Testis (tissue), 3 donors: ENCODE data around the gene BTBD2. TPM values are rescaled to one million over a fixed set of nuclear protein-coding genes. Genes with fewer than 3 reads are reported as not detected.

ENCODE experiments used
- DNase-seq: peaks from one replicate; pipeline ENCODE4 v3.0.0-alpha.2; 2019
- H3K27ac ChIP-seq, 2 donors: fragments of 200-600 bp; sonication (generic); one replicate each; pipeline ENCODE4 v1.5.1; 2019
- H3K27me3 ChIP-seq: fragments of 200-600 bp; sonication (generic); one replicate; pipeline ENCODE4 v1.5.1; 2019
- H3K36me3 ChIP-seq: fragments of 200-600 bp; sonication (generic); one replicate; pipeline ENCODE4 v1.5.1; 2017; ENCODE audit warnings: low read depth; ENCODE audit errors: missing control alignments
- H3K4me1 ChIP-seq: fragments of 200-600 bp; sonication (generic); one replicate; pipeline ENCODE4 v1.5.1; 2019
- H3K4me3 ChIP-seq, 2 donors: fragments of 200-600 bp; sonication (generic); one replicate each; pipeline ENCODE4 v1.5.1; 2017 to 2019
- H3K9me3 ChIP-seq: fragments of 200-600 bp; sonication (generic); one replicate; pipeline ENCODE4 v1.5.1; 2017
- POLR2A ChIP-seq: fragments of 450-650 bp; IDR thresholded peaks from one replicate; pipeline ENCODE4 v1.6.1; 2017; ENCODE audit warnings: antibody characterized with exemption, mild to moderate bottlenecking, moderate library complexity
- WGBS, 2 donors: methylation state at CpG; one replicate each; pipeline ENCODE4 v1.1.5; 2018; 5-methylcytosine and 5-hydroxymethylcytosine counted together
- intact Hi-C: fragments of 100-400 bp; cut with DNase I; formaldehyde crosslinking; loops from one replicate; pipeline ENCODE4 v1.15.1; 2023; ENCODE audit warnings: low total_unique reads
- polyA plus RNA-seq: library from polyadenylated mRNA; stranded (reverse); fragments of 350-450 nt; fragmentation: Illumina TruSeq; extraction: RNeasy Lipid Tissue Mini Kit (QIAGEN cat#74804); gene quantifications from one replicate; pipeline ENCODE4 v1.2.3, GENCODE V29; 2014; ENCODE audit warnings: low read depth, low replicate concordance; ENCODE audit not compliant: insufficient read depth
- total RNA-seq, 2 donors: library from RNA; depleted of rRNA; stranded (reverse); fragments of >200 nt; gene quantifications; one replicate each; pipeline ENCODE4 v1.2.3, GENCODE V29; 2016
- TF ChIP-seq, protein P1 (sequence below), 3 experiments: fragments of 450-650 bp in 2 of 3; fragments of 200-600 bp in 1 of 3; sonication (generic) in 1 of 3; IDR thresholded peaks; one replicate each; pipeline ENCODE4 v1.5.1; 2016 to 2019; ENCODE audit warnings: antibody characterized with exemption in 3 of 3, mild to moderate bottlenecking in 2 of 3, moderate library complexity in 1 of 3

BTBD2 gene
- total and polyA plus RNA-seq, 3 donors from 2014 or later = 43.2 to 117 (median 61.1) TPM

DNA sequence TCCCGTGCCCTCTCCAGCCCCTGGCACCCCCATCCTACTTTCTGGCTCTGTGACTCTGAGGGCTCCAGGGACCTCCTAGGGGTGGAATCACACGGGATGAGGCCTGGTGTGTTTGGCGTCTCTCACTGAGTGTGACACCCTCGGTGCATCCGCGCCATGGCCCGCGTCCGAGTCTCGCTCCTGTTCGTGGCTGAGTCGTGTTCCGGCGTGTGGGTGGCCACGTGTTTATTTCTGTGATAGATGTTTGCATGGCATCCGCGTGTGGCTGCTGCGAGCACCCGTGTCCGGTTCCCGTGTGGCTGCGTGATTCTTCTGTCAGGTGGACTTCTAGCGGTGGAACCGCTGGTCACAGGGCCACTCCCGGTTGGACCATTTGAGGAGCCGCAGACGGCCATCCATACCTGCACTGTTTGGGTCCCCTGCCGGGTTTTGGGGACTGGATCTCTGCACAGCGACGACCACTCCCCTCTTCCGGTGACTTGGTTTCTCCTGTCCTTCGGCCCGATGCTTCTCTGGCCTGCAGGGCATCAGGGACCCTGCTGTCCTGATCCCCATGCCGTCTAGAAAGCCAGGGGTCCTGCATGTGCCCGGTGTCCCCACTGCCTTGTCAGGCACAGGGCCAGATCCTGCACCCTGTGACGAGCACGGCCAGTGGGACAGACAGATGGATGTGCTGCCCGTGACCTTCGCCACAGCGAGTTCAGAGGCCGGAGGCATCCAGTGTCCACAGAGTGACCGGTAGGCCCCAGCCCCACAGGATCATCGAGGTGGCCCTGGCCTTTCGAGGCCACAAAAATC, 66.0 kb downstream of the BTBD2 start:
- Histone ChIP-seq H3K4me1 (no peaks in the 10 kb centered on the region), H3K27me3 (no peaks in the 10 kb centered on the region), H3K4me3 (no peak overlapping the region), H3K9me3 (no peaks in the 10 kb centered on the region), H3K36me3 (no peaks in the 10 kb centered on the region), H3K27ac (no peak overlapping the region)
- 93 to 96% methylated on average over 42 to 44 of the region's 44 CpGs for WGBS, 2 donors
- intact Hi-C loops = no loop called here
- TF ChIP-seq, protein P1, sequence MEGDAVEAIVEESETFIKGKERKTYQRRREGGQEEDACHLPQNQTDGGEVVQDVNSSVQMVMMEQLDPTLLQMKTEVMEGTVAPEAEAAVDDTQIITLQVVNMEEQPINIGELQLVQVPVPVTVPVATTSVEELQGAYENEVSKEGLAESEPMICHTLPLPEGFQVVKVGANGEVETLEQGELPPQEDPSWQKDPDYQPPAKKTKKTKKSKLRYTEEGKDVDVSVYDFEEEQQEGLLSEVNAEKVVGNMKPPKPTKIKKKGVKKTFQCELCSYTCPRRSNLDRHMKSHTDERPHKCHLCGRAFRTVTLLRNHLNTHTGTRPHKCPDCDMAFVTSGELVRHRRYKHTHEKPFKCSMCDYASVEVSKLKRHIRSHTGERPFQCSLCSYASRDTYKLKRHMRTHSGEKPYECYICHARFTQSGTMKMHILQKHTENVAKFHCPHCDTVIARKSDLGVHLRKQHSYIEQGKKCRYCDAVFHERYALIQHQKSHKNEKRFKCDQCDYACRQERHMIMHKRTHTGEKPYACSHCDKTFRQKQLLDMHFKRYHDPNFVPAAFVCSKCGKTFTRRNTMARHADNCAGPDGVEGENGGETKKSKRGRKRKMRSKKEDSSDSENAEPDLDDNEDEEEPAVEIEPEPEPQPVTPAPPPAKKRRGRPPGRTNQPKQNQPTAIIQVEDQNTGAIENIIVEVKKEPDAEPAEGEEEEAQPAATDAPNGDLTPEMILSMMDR (IDR thresholded peaks at IDR 0.05) = no peak
- no peak for TF ChIP-seq POLR2A
- no peak for DNase-seq

DNA sequence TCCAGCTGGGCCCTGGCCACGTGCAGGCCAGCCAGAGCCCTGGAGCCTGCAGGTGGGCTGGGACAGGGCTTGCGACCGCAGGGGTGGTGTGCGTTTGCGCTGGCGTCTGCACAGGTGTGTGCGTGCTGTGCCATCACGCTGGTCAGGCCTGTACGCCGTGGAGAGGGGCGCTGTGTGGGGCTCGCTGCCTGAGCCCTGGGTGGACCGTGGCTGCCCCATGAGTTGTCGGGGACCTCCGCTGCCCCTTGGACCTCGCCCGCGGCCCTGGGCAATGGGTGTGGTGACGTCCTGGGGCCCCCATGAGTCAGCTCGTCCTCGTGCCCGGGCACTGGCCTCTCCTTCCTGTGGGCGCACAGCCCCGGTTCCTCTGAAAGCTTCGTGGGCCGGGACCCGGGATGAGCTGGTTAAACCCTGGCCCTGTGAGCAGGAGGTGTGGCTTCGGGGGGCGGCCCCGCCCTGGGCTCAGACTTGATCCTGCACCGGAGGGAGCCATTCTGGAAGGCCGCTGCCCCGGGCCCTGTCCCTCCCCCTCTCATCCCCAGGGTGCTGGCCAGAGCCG, 67.8 kb downstream of the BTBD2 start:
- WGBS, 2 donors = 91 to 93% methylated on average over 5 to 34 of the region's 34 CpGs
- H3K27me3 ChIP-seq = no peaks in the 10 kb centered on the region
- no peak for DNase-seq
- intact Hi-C loops = no loop called here
- peaks cover 5% of the 10 kb centered on the region for H3K4me1 ChIP-seq
- no peak for TF ChIP-seq POLR2A
- TF ChIP-seq, protein P1 (IDR thresholded peaks at IDR 0.05) = no peak
- no peak overlapping the region for H3K4me3 ChIP-seq
- no peaks in the 10 kb centered on the region for H3K36me3 ChIP-seq
- H3K27ac ChIP-seq = no peak overlapping the region
- no peaks in the 10 kb centered on the region for H3K9me3 ChIP-seq

DNA sequence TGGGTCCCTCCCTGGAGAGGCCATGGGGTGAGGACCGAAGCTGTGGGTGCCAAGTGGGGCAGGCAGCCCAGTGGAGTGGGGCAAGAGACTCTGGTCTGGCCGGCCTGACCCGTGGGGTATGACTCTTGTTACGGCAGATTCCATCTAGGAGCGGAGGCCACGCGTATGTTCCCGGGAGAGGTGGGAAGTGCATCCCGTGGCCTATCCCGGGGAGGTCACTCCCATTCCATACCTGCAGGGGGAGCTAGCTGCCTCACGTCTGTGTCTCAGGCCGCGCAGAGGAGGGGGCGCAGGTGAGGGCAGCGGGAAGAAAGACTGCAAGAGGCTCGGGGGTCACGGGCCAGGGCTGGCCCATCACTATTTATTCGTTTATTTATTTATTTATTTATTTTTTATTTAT, 69.6 kb downstream of the BTBD2 start:
- 75 to 76% methylated on average over 18 of the region's 18 CpGs for WGBS, 2 donors
- no peaks in the 10 kb centered on the region for H3K36me3 ChIP-seq
- peak; percentile 58 for DNase-seq
- H3K27me3 ChIP-seq = no peaks in the 10 kb centered on the region
- intact Hi-C loops = no loop called here
- TF ChIP-seq, protein P1 (IDR thresholded peaks at IDR 0.05) = peak; percentile 14 to 52 (median 41)
- no peak for TF ChIP-seq POLR2A
- H3K27ac ChIP-seq = no peak overlapping the region
- no peak overlapping the region for H3K4me3 ChIP-seq
- no peaks in the 10 kb centered on the region for H3K9me3 ChIP-seq
- peaks cover 11% of the 10 kb centered on the region for H3K4me1 ChIP-seq

DNA sequence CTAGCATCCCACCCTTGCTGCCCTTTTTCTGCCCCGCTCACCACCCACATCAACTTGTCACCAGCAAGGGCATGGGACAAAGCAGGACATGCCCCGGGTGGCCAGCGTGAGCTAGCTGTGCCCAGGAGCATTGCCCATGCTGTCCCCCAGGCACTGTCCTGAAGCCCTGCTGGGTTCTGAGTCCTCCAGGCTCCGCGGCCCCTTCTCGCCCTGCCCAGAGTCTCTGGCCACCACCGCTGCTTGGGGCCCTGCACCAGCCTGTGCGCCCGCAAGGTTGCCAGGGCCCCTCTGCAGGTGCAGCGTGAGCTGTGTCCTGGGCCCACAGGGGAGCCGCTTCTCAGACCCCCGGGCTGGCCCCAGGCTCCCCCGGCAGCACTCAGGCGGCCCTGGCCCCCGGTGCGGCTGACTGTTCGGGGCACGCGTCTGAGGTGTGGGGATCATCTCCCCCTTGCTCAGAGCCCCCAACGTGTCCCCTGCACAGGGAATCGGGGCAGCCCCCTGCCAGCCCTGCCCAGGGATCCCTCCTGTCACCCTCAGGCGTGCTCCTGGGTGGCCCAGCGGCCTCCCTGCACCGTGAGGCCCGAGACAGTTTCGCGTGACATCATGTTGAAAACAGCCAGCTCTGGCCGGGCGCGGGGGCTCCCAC, 70.5 kb downstream of the BTBD2 start:
- H3K36me3 ChIP-seq = no peaks in the 10 kb centered on the region

More for the DNA sequence above, 70.5 kb downstream of the BTBD2 start:
- peaks cover 13% of the 10 kb centered on the region for H3K4me1 ChIP-seq
- DNase-seq = no peak
- H3K9me3 ChIP-seq = no peaks in the 10 kb centered on the region
- 90 to 97% methylated on average over 5 to 29 of the region's 30 CpGs for WGBS, 2 donors
- intact Hi-C loops = no loop called here
- no peaks in the 10 kb centered on the region for H3K27me3 ChIP-seq
- no peak overlapping the region for H3K4me3 ChIP-seq
- H3K27ac ChIP-seq = no peak overlapping the region
- TF ChIP-seq, protein P1 (IDR thresholded peaks at IDR 0.05) = no peak
- no peak for TF ChIP-seq POLR2A
